ENCODE data around the gene UBASH3B.
A peak's percentile ranks its signal among the peaks of the same experiment; 100 is the strongest.

Gene UBASH3B

GRCh38 chr11:122808478-122808869 is 153.0 kb downstream of the UBASH3B start:
- peak overlapping the region; percentile 30 for H3K4me2 ChIP-seq (ENCODE audit: low read depth, low read length, poor library complexity, severe bottlenecking)
- H3K9me2 ChIP-seq (replicated peaks; ENCODE audit: low read depth, low read length), result no peaks in the 10 kb centered on the region
- H3K9me3 ChIP-seq (ENCODE audit: insufficient read depth, low read depth, low read length), result no peaks in the 10 kb centered on the region
- H2AFZ ChIP-seq (ENCODE audit: low read length), result no peak overlapping the region
- no peaks in the 10 kb centered on the region for H4K20me1 ChIP-seq (ENCODE audit: insufficient read depth, low read length, poor library complexity, severe bottlenecking)
- no peak overlapping the region for H3K4me3 ChIP-seq (ENCODE audit: low read length, poor library complexity, severe bottlenecking)
- peaks cover 73% of the 10 kb centered on the region for H3K36me3 ChIP-seq (ENCODE audit: insufficient read depth, low read length)
- no peak for TF ChIP-seq EZH2phosphoT487 (IDR thresholded peaks at IDR 0.05; ENCODE audit: borderline replicate concordance)
- TF ChIP-seq, protein P1, sequence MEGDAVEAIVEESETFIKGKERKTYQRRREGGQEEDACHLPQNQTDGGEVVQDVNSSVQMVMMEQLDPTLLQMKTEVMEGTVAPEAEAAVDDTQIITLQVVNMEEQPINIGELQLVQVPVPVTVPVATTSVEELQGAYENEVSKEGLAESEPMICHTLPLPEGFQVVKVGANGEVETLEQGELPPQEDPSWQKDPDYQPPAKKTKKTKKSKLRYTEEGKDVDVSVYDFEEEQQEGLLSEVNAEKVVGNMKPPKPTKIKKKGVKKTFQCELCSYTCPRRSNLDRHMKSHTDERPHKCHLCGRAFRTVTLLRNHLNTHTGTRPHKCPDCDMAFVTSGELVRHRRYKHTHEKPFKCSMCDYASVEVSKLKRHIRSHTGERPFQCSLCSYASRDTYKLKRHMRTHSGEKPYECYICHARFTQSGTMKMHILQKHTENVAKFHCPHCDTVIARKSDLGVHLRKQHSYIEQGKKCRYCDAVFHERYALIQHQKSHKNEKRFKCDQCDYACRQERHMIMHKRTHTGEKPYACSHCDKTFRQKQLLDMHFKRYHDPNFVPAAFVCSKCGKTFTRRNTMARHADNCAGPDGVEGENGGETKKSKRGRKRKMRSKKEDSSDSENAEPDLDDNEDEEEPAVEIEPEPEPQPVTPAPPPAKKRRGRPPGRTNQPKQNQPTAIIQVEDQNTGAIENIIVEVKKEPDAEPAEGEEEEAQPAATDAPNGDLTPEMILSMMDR (conservative IDR thresholded peaks at IDR 0.05; ENCODE audit: low read length), result no peak
- peak overlapping the region; percentile 15 for H3K9ac ChIP-seq (ENCODE audit: low read depth, low read length, poor library complexity, severe bottlenecking)
- no peaks in the 10 kb centered on the region for H3F3A ChIP-seq (ENCODE audit: low read depth)
- H3K4me1 ChIP-seq (ENCODE audit: insufficient read depth, low read length, poor library complexity, severe bottlenecking), result peaks cover 23% of the 10 kb centered on the region
- H3K79me2 ChIP-seq (ENCODE audit: insufficient read depth, low read length), result no peaks in the 10 kb centered on the region
- no peaks in the 10 kb centered on the region for H3K27me3 ChIP-seq (ENCODE audit: insufficient read depth, low read length, poor library complexity, severe bottlenecking)

DNA sequence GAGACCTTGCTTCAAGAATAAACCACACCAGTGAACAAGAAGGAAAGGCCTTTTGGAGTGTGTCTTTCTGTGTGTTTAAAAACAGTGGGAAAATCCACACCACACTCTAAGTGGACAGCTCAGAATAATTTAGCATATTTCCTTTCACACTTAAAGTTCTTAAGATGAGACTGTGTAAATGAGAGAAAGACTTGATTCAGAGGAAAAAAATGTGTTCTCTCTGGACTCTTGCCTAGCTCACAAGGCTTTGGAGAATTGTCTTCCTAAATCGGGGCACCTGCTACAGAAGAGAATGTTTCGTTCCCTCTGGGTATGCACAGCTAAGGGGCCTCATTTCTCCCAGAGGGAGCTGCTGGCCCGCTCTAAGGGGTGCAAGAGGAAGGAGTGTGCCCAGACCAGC is 154.3 kb downstream of the UBASH3B start:
- Histone ChIP-seq H2AFZ (ENCODE audit: low read length) (no peak overlapping the region), H3K4me3 (ENCODE audit: low read length, poor library complexity, severe bottlenecking) (no peak overlapping the region), H3K4me2 (ENCODE audit: low read depth, low read length, poor library complexity, severe bottlenecking) (no peak overlapping the region), H3K36me3 (ENCODE audit: insufficient read depth, low read length) (peaks cover 61% of the 10 kb centered on the region), H3K9me3 (ENCODE audit: insufficient read depth, low read depth, low read length) (no peaks in the 10 kb centered on the region), H3K9ac (ENCODE audit: low read depth, low read length, poor library complexity, severe bottlenecking) (no peak overlapping the region), H4K20me1 (ENCODE audit: insufficient read depth, low read length, poor library complexity, severe bottlenecking) (no peaks in the 10 kb centered on the region), H3K79me2 (ENCODE audit: insufficient read depth, low read length) (no peaks in the 10 kb centered on the region), H3K4me1 (ENCODE audit: insufficient read depth, low read length, poor library complexity, severe bottlenecking) (peaks cover 16% of the 10 kb centered on the region), H3F3A (ENCODE audit: low read depth) (no peaks in the 10 kb centered on the region), H3K27me3 (ENCODE audit: insufficient read depth, low read length, poor library complexity, severe bottlenecking) (no peaks in the 10 kb centered on the region), H3K9me2 (replicated peaks; ENCODE audit: low read depth, low read length) (no peaks in the 10 kb centered on the region)
- no peak for TF ChIP-seq EZH2phosphoT487 (IDR thresholded peaks at IDR 0.05; ENCODE audit: borderline replicate concordance)
- TF ChIP-seq, protein P1 (conservative IDR thresholded peaks at IDR 0.05; ENCODE audit: low read length), result no peak

DNA sequence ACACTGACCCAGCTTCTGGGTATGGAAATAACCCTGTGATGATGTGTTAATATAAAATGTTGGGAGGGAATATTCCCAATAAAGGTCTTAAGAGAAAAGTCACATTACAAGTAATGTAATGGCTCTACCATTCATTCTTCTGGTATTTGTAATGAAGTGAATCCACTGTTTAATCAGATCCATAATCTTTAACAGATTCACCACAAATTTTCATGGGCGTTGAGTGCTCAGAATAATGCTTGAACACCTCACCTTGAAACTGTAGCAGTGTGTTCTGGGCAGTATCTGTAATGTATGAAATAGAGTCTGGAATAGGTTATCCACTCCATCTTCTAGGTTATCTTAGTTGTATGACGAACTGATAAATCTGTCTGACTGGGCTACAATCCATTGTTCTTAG is 156.2 kb downstream of the UBASH3B start:
- Histone ChIP-seq H3K27me3 (ENCODE audit: insufficient read depth, low read length, poor library complexity, severe bottlenecking) (no peaks in the 10 kb centered on the region), H3K4me2 (ENCODE audit: low read depth, low read length, poor library complexity, severe bottlenecking) (no peak overlapping the region), H3K36me3 (ENCODE audit: insufficient read depth, low read length) (peaks cover 51% of the 10 kb centered on the region), H3K9me2 (replicated peaks; ENCODE audit: low read depth, low read length) (no peaks in the 10 kb centered on the region), H4K20me1 (ENCODE audit: insufficient read depth, low read length, poor library complexity, severe bottlenecking) (no peaks in the 10 kb centered on the region), H3K4me1 (ENCODE audit: insufficient read depth, low read length, poor library complexity, severe bottlenecking) (peaks cover 32% of the 10 kb centered on the region), H2AFZ (ENCODE audit: low read length) (no peak overlapping the region), H3K9me3 (ENCODE audit: insufficient read depth, low read depth, low read length) (no peaks in the 10 kb centered on the region), H3K4me3 (ENCODE audit: low read length, poor library complexity, severe bottlenecking) (no peak overlapping the region), H3K9ac (ENCODE audit: low read depth, low read length, poor library complexity, severe bottlenecking) (no peak overlapping the region), H3K79me2 (ENCODE audit: insufficient read depth, low read length) (no peaks in the 10 kb centered on the region), H3F3A (ENCODE audit: low read depth) (no peaks in the 10 kb centered on the region)
- no peak for TF ChIP-seq EZH2phosphoT487 (IDR thresholded peaks at IDR 0.05; ENCODE audit: borderline replicate concordance)
- TF ChIP-seq, protein P1 (conservative IDR thresholded peaks at IDR 0.05; ENCODE audit: low read length), result no peak
